GM21717 (cell line): ENCODE measurements around the gene PPFIA1.

Experiments
- ATAC-seq: cut with Tn5 transposase; IDR thresholded peaks from one replicate; pipeline ENCODE4 v1.9.1; 2021; ENCODE audit warnings: mild to moderate bottlenecking, moderate library complexity; ENCODE audit not compliant: unreplicated experiment

PPFIA1 gene

DNA sequence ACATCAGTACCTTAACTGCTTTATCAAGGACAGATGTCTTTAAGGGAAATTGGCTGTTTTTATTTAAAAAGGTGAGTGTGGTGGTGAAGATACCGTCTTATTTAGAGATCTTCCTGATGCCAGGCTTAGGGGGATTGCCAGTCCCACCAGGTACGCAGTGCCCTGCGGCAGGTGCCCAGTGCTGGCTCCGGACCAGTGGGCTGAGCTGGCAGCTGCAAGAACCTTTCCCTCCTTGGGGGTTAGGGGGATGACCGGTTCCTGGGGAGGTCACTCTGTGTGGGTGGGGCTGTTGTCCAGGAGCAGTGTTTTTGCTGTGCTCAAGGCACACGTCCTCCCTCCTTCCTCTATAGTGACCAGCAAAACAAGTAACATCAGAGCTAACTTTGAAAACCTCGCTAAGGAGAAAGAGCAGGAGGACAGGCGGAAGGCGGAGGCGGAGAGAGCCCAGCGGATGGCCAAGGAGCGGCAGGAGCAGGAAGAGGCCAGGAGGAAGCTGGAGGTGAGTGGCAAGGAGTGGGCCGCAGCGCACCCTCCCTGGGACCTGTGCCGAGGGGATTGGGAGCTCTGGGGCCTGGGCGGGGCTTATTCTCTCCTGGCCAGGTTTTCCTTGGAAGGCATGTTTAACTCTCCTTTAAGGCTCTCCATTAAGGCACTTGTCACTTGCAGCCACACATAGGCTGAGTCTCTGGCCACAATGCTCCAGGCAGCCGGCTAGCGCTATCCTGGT lies 158.4 kb downstream of the PPFIA1 start:
- ATAC-seq = no peak

DNA sequence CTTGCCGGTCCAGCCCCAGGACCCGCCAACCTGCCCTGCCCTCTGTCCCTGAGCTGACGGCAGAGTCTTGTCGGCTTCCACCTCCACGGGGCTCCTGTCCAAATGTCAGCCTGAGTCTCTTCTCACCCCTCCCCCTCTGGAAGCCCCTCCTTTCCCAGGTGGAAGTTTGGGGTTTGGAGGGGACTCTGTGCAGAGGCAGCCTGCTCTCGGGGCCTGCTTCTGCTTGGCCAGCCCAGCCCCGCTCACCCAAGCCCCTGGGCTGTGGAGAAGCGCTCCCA lies 158.9 kb downstream of the PPFIA1 start:
- no peak for ATAC-seq

DNA sequence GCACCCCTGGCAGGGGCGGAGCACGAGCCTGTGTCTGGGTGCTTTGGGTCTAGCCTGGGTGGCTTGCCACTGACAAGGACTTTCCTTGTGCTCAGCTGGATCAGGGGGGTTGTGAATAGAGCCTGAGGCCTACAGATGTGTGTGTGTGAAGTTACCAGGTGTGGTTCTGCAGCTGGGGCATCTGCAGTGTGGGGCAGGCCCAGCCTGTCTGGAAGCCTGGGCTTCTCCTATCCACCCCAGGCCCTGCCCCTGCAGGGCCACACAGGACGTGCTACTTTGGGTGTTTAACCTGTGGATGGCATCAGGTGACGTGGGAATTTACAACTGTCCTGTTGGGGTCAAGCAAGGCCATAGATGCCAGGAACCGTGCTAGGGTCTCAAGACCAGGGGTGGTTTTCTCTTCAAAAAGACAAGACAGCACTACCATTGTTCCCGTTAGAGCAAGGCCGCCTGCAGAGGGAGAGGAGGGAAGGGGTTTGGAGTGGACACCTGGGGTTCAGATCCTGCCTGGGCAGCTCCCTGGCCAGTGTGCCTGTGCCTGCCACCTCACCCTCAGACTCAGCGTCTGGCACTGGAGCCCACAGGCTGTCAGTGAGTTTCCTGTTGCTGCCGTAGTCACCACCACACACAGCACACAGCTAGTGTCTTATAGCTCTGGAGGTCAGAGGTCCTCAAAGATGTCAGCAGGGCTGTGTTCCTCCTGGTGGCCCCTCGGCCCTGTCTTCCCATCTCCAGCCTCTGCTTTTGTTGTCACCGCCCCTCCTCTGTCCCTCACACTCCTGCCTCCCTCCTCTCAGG lies 159.4 kb downstream of the PPFIA1 start:
- ATAC-seq = no peak

DNA sequence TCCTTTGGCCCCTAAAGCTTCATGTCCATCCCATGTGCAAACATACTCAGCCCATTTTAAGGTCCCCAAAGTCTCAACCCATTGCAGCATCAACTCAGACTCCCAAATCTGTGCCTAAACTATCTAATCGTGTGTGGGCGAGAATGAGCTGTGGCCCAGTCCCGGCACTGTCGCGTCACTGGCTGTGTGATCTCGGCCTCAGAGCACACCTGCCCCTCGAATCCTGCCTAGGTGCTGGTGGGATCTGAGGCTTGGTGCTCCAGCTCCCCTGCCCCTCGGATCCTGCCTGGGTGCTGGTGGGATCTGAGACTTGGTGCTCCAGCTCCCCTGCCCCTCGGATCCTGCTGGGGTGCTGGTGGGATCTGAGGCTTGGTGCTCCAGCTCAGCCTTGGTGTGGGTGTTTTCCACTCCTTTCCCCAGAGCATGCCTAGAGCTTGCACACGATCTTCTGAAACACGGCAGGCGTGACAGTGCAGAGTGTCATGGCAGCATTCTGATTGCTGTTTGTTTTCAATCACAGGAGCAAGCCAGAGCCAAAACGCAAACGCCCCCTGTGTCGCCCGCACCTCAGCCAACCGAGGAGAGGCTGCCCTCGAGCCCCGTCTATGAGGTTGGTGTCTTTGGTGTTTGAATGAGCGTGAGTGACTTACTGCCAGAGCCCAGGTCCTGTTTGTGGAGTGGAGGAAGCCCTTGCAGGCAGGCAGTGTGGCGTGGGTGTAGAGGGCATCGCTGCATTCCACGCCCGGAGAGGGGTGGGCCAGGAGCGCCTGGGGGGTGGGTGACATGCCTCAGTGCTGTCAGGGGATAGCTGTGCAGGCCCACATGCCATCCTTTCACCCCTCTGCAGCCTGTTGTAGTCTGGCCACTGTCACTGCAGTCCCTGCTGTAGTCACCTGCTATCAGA lies 160.4 kb downstream of the PPFIA1 start:
- ATAC-seq = no peak

DNA sequence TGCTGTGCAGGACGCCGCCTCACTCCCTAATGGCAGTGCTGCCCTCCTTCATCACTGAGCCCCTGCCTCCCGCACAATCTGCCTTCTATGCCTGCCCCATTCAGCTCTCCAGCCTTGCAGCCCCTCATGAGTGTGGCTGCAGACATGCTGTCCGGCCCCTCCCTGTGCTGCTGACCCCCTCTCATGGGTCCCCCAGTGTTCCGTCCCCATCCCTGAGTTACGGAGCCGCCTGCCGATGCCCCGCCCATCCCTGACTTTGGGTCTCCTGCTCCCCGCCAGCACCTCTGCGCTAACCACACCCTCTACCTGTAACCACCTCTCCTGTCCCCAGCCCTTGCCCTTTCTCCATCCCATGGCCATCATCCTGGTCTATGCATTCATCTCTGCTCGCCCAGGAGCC lies 161.1 kb downstream of the PPFIA1 start:
- ATAC-seq = no peak

DNA sequence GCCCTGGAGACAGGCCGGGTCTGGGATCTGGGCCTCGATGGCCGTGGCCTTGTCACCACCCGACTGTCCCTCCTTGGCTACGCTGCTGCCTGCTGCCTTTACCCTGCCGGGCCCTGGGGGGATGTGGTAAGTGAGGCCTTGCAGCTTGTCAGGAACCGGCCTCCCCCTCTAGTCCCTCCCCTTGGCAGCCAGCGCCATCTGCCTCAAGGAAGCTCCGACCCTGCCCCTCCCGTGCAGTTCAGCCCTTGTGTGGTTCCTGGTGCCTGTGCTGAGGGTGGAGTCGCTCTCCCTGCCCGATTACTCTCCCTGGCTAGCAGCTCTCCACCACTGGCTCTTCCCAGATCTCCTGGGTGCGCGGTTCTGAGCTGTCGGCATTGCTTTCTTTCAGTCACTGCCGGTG lies 161.6 kb downstream of the PPFIA1 start:
- no peak for ATAC-seq

DNA sequence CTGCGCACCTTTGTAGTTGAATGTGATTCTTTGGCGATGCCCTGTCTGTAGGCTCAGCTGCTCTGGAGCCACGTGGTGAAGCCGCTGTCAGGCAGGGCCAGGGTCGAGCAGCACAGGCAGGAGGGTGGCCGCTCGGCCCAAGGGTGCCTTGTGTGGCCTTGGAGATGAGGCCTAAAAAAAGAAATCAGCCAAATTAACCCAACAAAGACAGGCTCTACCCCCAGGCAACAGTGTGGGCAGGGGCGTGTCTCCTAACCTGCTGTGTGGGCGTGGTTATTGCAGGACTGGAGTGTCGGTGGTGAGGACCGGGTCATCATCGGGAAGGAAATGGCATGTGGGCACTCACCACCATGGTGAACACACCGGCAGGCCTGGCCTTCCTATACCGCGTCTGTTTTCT lies 162.1 kb downstream of the PPFIA1 start:
- ATAC-seq = no peak

DNA sequence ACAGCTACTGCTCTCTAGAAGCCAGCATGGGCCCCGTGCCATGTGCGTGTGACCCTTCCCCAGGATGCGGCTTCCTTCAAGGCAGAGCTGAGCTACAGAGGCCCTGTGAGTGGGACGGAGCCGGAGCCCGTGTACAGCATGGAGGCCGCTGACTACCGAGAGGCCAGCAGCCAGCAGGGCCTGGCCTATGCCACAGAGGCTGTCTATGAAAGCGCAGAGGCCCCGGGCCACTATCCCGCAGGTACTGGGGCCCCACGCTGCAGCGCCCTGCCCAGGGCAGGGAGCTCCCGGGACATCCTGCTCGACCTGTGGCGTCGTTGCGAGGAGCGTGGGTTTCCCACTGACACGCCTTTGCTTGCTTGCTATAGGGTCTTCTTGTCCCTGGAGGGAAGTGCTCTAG lies 162.5 kb downstream of the PPFIA1 start:
- no peak for ATAC-seq

DNA sequence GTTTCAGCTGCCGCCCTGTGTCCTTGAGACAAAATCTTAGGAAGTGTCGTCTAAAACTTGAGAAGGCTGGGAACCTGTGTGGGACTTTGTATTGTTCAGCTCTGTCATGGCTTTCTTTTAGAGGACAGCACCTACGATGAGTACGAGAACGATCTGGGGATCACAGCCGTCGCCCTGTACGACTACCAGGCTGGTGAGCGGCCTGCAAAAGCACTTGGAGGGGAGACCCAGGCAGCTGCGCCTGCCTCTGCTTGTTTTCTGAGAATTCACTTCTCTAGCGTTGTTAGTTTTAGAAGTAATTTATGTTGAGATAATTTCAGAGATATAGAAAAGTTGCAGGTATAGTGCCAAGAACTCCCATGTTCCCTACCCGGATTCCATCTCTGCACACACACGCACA lies 163.0 kb downstream of the PPFIA1 start:
- ATAC-seq = no peak
